ENCODE measurements around the gene OTUD5.

GRCh38 chrX:48969471-48969870, 12.1 kb upstream of the OTUD5 start:
- TF ChIP-seq, protein P1, sequence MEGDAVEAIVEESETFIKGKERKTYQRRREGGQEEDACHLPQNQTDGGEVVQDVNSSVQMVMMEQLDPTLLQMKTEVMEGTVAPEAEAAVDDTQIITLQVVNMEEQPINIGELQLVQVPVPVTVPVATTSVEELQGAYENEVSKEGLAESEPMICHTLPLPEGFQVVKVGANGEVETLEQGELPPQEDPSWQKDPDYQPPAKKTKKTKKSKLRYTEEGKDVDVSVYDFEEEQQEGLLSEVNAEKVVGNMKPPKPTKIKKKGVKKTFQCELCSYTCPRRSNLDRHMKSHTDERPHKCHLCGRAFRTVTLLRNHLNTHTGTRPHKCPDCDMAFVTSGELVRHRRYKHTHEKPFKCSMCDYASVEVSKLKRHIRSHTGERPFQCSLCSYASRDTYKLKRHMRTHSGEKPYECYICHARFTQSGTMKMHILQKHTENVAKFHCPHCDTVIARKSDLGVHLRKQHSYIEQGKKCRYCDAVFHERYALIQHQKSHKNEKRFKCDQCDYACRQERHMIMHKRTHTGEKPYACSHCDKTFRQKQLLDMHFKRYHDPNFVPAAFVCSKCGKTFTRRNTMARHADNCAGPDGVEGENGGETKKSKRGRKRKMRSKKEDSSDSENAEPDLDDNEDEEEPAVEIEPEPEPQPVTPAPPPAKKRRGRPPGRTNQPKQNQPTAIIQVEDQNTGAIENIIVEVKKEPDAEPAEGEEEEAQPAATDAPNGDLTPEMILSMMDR (conservative IDR thresholded peaks at IDR 0.05; ENCODE audit: low read depth, low read length), result no peak
- TF ChIP-seq EZH2phosphoT487 (IDR thresholded peaks at IDR 0.05; ENCODE audit: borderline replicate concordance, low read length), result no peak
- no peak for TF ChIP-seq EZH2 (IDR thresholded peaks at IDR 0.05; ENCODE audit: low read length, unreplicated experiment)

All from PC-3 (cell line).